HG03439 (cell line): Measurements from ENCODE around the gene APBA1.

ENCODE experiments used
- ATAC-seq: cut with Tn5 transposase; IDR thresholded peaks from one replicate; pipeline ENCODE4 v1.9.1; 2021; ENCODE audit warnings: mild to moderate bottlenecking, moderate library complexity; ENCODE audit not compliant: unreplicated experiment

The APBA1 gene

GRCh38 chr9:69535911-69536310 is 136.3 kb downstream of the APBA1 start:
- ATAC-seq, result no peak

GRCh38 chr9:69535286-69535832 is 136.8 kb downstream of the APBA1 start:
- ATAC-seq, result no peak

DNA sequence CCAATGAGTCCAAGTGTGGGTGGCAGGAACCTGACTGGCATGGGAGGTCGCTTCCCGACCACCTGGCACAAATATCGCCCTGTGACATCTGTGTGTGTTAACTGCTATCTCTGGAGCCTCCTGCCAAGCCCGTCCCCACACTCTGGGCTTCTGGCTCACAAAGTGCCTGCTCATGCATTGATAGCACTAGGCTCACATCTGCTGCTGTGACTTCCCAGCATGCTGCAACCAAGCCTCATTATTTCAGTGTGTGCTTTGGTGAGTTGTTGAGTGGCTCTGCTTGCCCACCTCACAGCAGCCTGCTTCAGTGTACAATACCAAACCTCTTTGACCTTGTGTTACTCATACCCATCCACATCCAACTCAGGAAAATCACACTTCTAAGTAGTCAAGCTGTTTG is 139.8 kb downstream of the APBA1 start:
- ATAC-seq, result no peak

GRCh38 chr9:69527454-69527853 is 144.7 kb downstream of the APBA1 start:
- no peak for ATAC-seq

DNA sequence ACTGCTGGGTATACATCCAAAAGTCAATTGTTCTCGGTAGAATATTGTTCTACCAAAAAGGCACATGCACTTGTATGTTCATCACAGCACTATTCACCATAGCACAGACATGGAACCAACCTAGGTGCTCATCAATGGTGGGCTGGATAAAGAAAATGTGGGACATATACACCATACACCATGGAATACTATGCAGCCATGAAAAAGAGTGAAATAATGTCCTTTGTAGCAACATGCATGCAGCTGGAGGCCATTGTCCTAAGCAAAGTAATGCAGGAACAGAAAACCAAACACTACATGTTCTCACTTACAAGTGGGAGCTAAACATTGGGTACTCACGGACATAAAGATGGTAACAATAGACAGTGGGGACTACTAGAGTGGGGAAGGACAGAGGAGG is 145.5 kb downstream of the APBA1 start:
- no peak for ATAC-seq

- ATAC-seq, result no peak
Measured at GRCh38 chr9:69519470-69520240, 152.5 kb downstream of the APBA1 start.

- ATAC-seq, result no peak
Measured at GRCh38 chr9:69516353-69517322, 155.5 kb downstream of the APBA1 start.

GRCh38 chr9:69515810-69516209 is 156.4 kb downstream of the APBA1 start:
- ATAC-seq, result no peak

DNA sequence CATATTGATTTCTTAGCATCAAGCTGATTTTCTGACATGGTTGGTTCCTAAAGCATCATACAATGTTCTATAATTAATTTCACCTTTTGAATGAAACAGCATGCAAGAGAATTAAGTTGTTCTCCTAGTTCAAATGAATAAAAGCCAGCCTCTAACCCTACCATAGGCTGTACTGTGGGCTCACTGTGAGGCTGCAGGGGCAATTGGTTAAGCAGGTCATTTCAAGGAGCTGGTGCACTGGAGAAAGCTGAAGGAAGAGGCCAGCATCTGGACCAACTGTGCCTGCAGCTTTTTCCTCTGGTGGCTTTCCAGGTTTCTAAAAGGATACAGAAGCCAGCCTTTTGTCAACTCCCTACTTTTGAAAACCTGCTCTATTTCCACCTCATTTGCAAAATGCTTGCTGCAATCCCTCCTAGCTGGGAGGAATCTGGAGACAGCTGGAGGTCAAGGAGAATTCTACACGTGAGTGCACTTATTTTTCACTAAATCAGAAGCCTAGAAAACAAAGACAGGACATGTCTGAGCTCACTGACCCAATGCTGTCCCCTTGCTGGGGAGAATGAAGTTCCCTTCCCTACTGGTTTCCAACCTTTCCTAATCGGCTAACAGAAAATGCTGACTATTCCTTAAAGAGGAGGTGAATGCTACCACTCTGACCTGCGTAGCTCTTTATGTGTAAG is 158.9 kb downstream of the APBA1 start:
- ATAC-seq, result no peak

DNA sequence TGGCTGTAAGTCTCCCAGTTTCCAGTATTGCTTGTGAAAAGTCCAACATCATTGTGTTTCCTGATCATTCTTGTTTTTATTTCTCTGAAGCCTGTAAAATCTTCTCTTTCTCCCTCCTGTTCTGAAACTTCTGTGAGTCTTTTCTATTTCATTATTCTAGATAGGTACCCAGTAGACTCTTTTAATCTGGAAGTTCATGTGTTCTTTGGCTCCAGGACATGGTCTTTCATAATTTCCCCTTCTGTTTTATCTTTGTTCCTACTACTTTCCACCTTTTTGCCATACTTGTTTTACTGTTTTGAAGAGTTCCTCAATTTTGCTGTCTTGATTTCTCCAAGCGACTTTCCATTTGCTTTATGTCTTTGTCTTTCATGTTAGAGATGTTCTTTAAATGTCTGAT is 168.1 kb downstream of the APBA1 start:
- no peak for ATAC-seq

DNA sequence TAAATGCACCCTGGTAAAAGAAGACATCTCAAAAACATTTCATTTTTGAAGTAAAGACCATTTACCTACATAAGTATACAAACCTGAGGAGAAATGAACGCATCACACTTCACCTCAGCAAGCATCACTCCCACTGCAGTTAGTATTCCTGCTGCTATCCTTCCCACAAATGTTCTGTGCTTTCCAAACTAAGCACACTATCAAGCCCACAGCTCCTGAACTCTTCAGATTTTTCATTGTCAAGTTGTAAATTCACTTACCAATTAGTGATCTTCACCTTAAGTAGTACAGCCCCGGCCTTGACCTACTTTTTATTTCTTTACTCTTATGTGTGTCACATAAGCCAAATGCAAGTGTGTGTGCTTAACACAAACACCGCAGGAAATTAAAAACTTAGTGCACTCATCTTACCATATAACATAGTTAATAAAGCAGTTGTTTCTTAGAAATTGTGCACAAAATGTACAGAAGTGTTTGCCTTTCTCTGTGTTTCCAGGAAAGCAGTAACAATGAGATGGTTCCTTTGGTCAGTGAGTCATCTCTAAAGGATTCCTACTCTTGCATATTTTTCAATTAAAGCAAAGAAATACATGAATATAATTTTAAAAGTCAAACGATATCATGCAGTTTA is 169.4 kb downstream of the APBA1 start:
- no peak for ATAC-seq

GRCh38 chr9:69500896-69501295 is 171.3 kb downstream of the APBA1 start:
- ATAC-seq, result no peak

DNA sequence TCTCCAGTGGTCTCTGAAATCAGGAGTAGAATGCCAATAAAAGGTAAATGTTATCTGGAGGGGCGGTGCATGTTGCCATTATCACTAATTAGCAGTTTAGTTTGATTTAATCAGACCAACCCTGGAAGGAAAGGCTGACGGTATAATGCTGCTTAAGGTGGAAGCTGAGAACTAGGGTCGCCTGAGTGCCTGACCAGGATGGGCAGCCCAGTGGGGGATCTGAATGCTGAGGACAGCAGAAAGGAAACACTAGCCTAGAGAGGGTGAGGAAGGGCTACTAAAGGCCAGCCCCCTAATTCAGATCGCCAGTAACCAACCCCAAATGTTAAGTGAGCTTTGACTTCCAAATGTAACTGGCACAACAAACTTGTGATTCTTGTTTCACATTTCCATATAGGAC is 172.2 kb downstream of the APBA1 start:
- no peak for ATAC-seq

- no peak for ATAC-seq
Measured at GRCh38 chr9:69499407-69499806, 172.8 kb downstream of the APBA1 start.

DNA sequence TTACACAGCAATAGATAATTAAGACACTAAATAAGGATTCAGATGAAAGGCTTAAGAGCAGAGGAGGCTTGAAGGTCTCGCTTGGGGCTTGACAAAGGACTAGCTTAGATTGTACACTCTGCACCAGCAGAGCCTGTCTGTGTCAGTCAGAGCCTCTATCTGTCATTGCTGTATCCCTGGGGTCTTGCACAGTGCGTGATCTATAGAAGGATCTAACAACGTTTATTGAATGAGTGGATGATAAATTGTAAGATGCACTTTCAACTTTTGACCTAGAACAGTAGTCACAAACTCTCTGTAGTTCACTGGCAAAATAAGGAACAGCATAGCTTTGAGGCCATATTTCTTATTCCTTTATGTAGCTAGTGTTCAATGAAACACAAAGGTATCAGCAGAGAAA is 173.7 kb downstream of the APBA1 start:
- no peak for ATAC-seq

GRCh38 chr9:69497816-69498215 is 174.4 kb downstream of the APBA1 start:
- ATAC-seq, result no peak

GRCh38 chr9:69496846-69497450 is 175.2 kb downstream of the APBA1 start:
- ATAC-seq, result no peak

- no peak for ATAC-seq
Measured at GRCh38 chr9:69495296-69495695, 176.9 kb downstream of the APBA1 start.

- no peak for ATAC-seq
Measured at GRCh38 chr9:69494763-69495162, 177.4 kb downstream of the APBA1 start.

GRCh38 chr9:69494208-69494607 is 178.0 kb downstream of the APBA1 start:
- no peak for ATAC-seq
